DND-41 (cell line): ENCODE results near the gene SHROOM3.

Source experiments
- ATAC-seq: fragments of 200-7000 bp; cut with Tn5 transposase; 3 replicates; pipeline ENCODE4 v1.9.1; 2021; ENCODE audit warnings: low read depth; ENCODE audit not compliant: insufficient read depth
- DNase-seq: peaks from one replicate; pipeline ENCODE4 v3.0.0-alpha.2; 2020
- H2AFZ ChIP-seq: 2 replicates; pipeline ENCODE4 v1.6.0; 2012; ENCODE audit warnings: low read depth, low read length
- H3K27ac ChIP-seq: 2 replicates; pipeline ENCODE4 v1.5.1; 2012; ENCODE audit warnings: low read length, inconsistent platforms
- H3K27me3 ChIP-seq: fragments of 200-600 bp; sonication (generic); 2 replicates; pipeline ENCODE4 v1.6.0; 2012; ENCODE audit warnings: low read length, mild to moderate bottlenecking, inconsistent platforms; ENCODE audit not compliant: insufficient read depth, poor library complexity
- H3K36me3 ChIP-seq: 2 replicates; pipeline ENCODE4 v1.5.1; 2012; ENCODE audit warnings: low read length, inconsistent platforms; ENCODE audit not compliant: insufficient read depth
- H3K4me1 ChIP-seq: 2 replicates; pipeline ENCODE4 v1.5.1; 2012; ENCODE audit warnings: mild to moderate bottlenecking, low read length; ENCODE audit not compliant: insufficient read depth
- H3K4me2 ChIP-seq: 2 replicates; pipeline ENCODE4 v1.6.0; 2012; ENCODE audit warnings: mild to moderate bottlenecking, moderate library complexity, low read length, inconsistent platforms; ENCODE audit not compliant: insufficient read depth
- H3K4me3 ChIP-seq, 2 experiments: fragments of 200-600 bp in 1 of 2; shearing (Covaris generic) in 1 of 2; 2 replicates each; pipeline ENCODE4 v1.5.1; 2012 to 2016; ENCODE audit warnings: inconsistent platforms in 2 of 2, low read length in 2 of 2, mild to moderate bottlenecking in 2 of 2, low read depth in 1 of 2, moderate library complexity in 1 of 2
- H3K79me2 ChIP-seq: 2 replicates; pipeline ENCODE4 v1.6.0; 2012; ENCODE audit warnings: low read length, inconsistent platforms; ENCODE audit not compliant: insufficient read depth
- H3K9ac ChIP-seq: 2 replicates; pipeline ENCODE4 v1.6.0; 2012; ENCODE audit warnings: low read depth, mild to moderate bottlenecking, inconsistent platforms, low read length, moderate library complexity
- H3K9me3 ChIP-seq: 2 replicates; pipeline ENCODE4 v1.5.1; 2012; ENCODE audit warnings: low read length, moderate library complexity, mild to moderate bottlenecking, inconsistent platforms; ENCODE audit not compliant: insufficient read depth, severe bottlenecking
- H4K20me1 ChIP-seq: 2 replicates; pipeline ENCODE4 v1.6.0; 2012; ENCODE audit warnings: low read length; ENCODE audit not compliant: insufficient read depth
- EZH2 ChIP-seq: IDR thresholded peaks from 3 replicates; pipeline ENCODE4 v1.6.1; 2012; ENCODE audit warnings: borderline replicate concordance, low read depth, mild to moderate bottlenecking, moderate library complexity, low read length, inconsistent platforms; ENCODE audit not compliant: severe bottlenecking
- TF ChIP-seq, protein P1 (sequence below): IDR thresholded peaks from 2 replicates; pipeline ENCODE4 v1.5.1; 2012; ENCODE audit warnings: borderline replicate concordance, low read length, moderate library complexity, mild to moderate bottlenecking; ENCODE audit not compliant: poor library complexity, severe bottlenecking; ENCODE audit errors: extremely low read depth

Gene SHROOM3

DNA sequence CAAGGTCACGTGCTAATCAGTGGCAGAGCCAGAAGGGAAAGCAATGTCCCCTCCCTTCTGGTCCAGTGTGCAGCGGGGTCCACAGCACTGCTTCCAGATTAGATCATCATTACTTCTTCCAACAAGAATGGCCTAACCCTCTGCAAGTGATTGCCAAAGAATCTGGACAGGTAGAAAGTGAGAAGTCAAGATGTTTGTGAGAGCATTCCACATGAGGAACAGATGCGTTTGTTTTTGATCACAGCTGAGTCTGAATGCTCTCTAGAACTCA, 147.7 kb downstream of the SHROOM3 start:
- Histone ChIP-seq H3K9ac (no peak overlapping the region), H2AFZ (no peak overlapping the region), H3K27ac (no peak overlapping the region), H3K4me3 (no peak overlapping the region), H3K79me2 (no peaks in the 10 kb centered on the region), H3K4me2 (no peak overlapping the region), H3K36me3 (no peaks in the 10 kb centered on the region), H3K27me3 (no peaks in the 10 kb centered on the region), H3K4me1 (no peaks in the 10 kb centered on the region), H4K20me1 (no peaks in the 10 kb centered on the region), H3K9me3 (no peaks in the 10 kb centered on the region)
- DNase-seq (no peak), ATAC-seq (no peak)
- TF ChIP-seq, protein P1, sequence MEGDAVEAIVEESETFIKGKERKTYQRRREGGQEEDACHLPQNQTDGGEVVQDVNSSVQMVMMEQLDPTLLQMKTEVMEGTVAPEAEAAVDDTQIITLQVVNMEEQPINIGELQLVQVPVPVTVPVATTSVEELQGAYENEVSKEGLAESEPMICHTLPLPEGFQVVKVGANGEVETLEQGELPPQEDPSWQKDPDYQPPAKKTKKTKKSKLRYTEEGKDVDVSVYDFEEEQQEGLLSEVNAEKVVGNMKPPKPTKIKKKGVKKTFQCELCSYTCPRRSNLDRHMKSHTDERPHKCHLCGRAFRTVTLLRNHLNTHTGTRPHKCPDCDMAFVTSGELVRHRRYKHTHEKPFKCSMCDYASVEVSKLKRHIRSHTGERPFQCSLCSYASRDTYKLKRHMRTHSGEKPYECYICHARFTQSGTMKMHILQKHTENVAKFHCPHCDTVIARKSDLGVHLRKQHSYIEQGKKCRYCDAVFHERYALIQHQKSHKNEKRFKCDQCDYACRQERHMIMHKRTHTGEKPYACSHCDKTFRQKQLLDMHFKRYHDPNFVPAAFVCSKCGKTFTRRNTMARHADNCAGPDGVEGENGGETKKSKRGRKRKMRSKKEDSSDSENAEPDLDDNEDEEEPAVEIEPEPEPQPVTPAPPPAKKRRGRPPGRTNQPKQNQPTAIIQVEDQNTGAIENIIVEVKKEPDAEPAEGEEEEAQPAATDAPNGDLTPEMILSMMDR: no peak
- TF ChIP-seq EZH2: no peak

DNA sequence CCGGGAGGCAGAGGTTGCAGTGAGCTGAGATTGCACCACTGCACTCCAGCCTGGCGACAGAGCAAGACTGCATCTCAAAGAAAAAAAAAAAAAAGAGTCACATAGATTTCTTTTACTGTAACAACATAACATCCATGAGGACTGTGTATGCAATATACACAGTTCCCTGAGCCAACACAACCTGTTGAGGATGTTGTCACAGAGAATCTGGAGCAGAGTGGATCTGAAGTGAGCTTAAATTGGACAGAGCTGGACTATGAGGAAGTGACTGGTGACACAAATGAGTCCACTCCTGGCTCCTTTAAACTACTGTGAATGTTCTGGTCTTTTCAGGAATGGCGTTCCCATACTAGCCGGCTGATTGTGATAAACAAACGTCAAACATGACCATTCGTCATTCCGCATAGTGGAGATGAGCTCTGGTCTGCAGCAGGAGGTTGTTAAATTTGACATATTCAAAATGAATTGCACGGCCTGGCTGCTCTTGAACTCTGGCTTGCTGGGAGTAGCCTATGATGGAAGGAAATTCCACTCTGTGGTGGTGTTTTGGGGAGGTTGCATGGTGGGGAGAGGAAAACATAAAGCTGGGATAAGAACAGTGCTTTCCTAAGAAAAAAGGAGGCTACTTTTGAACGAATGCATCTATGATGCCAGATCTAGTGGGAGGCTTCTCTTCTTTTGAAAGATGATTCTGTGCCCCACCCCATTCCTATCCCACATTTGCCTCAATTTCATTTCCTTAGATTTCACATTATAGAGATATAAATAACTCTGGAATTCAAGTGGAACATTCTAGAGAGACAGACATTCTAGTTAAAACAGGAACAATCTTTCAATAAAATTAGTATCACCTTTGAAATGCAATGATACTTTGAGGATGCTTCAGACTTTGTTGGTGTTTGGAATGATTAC, 149.5 kb downstream of the SHROOM3 start:
- H3K27ac ChIP-seq: no peak overlapping the region
- no peaks in the 10 kb centered on the region for H3K9me3 ChIP-seq
- DNase-seq: no peak
- no peak overlapping the region for H2AFZ ChIP-seq
- no peak for TF ChIP-seq EZH2
- TF ChIP-seq, protein P1: no peak
- H3K9ac ChIP-seq: no peak overlapping the region
- no peaks in the 10 kb centered on the region for H3K36me3 ChIP-seq
- no peaks in the 10 kb centered on the region for H3K4me1 ChIP-seq
- H3K27me3 ChIP-seq: no peaks in the 10 kb centered on the region
- no peak overlapping the region for H3K4me3 ChIP-seq
- no peak overlapping the region for H3K4me2 ChIP-seq
- no peaks in the 10 kb centered on the region for H3K79me2 ChIP-seq
- ATAC-seq: no peak
- H4K20me1 ChIP-seq: no peaks in the 10 kb centered on the region

DNA sequence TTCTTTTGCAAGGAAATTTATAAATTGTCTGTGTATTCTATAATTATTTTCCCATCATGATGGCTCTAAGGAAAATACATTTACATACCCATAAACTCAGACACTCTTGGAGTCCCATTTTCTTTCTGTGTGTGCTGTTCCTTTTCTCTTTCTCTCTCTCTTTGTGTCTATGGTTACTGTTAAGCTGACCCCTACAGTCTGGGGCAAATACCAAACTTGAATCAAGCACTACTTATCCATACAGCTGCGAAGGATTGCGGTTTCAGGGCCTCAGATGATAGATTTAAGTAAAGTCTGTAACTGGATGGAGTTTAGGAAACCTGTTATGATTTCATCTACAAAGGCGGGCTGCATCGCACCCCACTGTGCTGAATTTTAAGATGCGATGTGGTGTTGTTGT, 150.2 kb downstream of the SHROOM3 start:
- H3K79me2 ChIP-seq: no peaks in the 10 kb centered on the region
- no peaks in the 10 kb centered on the region for H3K4me1 ChIP-seq
- no peak overlapping the region for H2AFZ ChIP-seq
- ATAC-seq (no peak), DNase-seq (no peak)
- H3K4me3 ChIP-seq: no peak overlapping the region
- no peaks in the 10 kb centered on the region for H3K36me3 ChIP-seq
- no peaks in the 10 kb centered on the region for H3K9me3 ChIP-seq
- no peaks in the 10 kb centered on the region for H4K20me1 ChIP-seq
- TF ChIP-seq EZH2: no peak
- TF ChIP-seq, protein P1: no peak
- no peak overlapping the region for H3K27ac ChIP-seq
- peaks cover 4% of the 10 kb centered on the region for H3K27me3 ChIP-seq
- H3K9ac ChIP-seq: no peak overlapping the region
- no peak overlapping the region for H3K4me2 ChIP-seq

DNA sequence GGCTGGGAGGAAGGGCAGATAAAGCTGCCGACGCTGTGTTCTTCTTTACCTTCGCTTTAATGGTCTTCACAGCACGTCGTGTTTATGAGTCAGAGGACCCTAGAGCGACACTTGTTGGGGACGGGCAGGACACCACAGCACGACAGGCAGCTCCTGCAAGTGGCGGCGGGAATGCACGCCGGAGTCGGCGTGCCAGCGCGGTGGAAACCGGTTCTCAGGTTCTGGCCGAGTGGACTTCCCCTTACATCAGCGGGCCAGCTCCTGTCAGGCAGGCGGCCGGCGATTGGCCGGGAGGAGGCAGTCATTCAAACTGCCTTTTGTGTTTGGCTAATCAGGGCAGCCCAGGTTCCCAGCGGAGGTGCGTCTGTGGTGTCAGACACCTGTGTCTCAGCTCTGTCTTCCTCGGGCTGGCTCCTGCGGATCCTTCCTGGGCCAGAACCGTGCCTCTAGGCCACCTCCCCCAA, 150.9 kb downstream of the SHROOM3 start:
- H3K4me1 ChIP-seq: no peaks in the 10 kb centered on the region
- no peak overlapping the region for H2AFZ ChIP-seq
- H3K4me3 ChIP-seq: no peak overlapping the region
- H3K36me3 ChIP-seq: no peaks in the 10 kb centered on the region
- no peaks in the 10 kb centered on the region for H3K79me2 ChIP-seq
- ATAC-seq: no peak
- peaks cover 4% of the 10 kb centered on the region for H3K27me3 ChIP-seq
- H4K20me1 ChIP-seq: no peaks in the 10 kb centered on the region
- H3K9ac ChIP-seq: no peak overlapping the region
- TF ChIP-seq EZH2: no peak
- TF ChIP-seq, protein P1: no peak
- no peak overlapping the region for H3K4me2 ChIP-seq
- H3K9me3 ChIP-seq: no peaks in the 10 kb centered on the region
- no peak overlapping the region for H3K27ac ChIP-seq
- no peak for DNase-seq
